ENCODE measurements around the gene DHX57.

The DHX57 gene

GRCh38 chr2:38836791-38837190 lies 38.9 kb downstream of the DHX57 start:
- no peak for TF ChIP-seq EZH2phosphoT487 (conservative IDR thresholded peaks at IDR 0.05; ENCODE audit: low read length)
- TF ChIP-seq, protein P1, sequence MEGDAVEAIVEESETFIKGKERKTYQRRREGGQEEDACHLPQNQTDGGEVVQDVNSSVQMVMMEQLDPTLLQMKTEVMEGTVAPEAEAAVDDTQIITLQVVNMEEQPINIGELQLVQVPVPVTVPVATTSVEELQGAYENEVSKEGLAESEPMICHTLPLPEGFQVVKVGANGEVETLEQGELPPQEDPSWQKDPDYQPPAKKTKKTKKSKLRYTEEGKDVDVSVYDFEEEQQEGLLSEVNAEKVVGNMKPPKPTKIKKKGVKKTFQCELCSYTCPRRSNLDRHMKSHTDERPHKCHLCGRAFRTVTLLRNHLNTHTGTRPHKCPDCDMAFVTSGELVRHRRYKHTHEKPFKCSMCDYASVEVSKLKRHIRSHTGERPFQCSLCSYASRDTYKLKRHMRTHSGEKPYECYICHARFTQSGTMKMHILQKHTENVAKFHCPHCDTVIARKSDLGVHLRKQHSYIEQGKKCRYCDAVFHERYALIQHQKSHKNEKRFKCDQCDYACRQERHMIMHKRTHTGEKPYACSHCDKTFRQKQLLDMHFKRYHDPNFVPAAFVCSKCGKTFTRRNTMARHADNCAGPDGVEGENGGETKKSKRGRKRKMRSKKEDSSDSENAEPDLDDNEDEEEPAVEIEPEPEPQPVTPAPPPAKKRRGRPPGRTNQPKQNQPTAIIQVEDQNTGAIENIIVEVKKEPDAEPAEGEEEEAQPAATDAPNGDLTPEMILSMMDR (IDR thresholded peaks at IDR 0.05; ENCODE audit: insufficient read depth, low read length, poor library complexity, severe bottlenecking) = no peak
- no peak overlapping the region for H3K4me3 ChIP-seq (ENCODE audit: insufficient read depth, low read length, poor library complexity, severe bottlenecking)
- H3F3A ChIP-seq (ENCODE audit: insufficient read depth) = no peaks in the 10 kb centered on the region
- H3K9me2 ChIP-seq (replicated peaks; ENCODE audit: insufficient read depth, low read length) = no peaks in the 10 kb centered on the region
- no peaks in the 10 kb centered on the region; the same call in 1 of the 2 replicates for H3K36me3 ChIP-seq (ENCODE audit: low read length)
- no peaks in the 10 kb centered on the region for H3K9me3 ChIP-seq (ENCODE audit: insufficient read depth, low read length)
- H2AFZ ChIP-seq (ENCODE audit: low read depth, low read length, severe bottlenecking) = no peak overlapping the region
- H3K4me2 ChIP-seq (ENCODE audit: low read depth, low read length, poor library complexity, severe bottlenecking) = no peak overlapping the region
- H3K79me2 ChIP-seq (ENCODE audit: insufficient read depth, low read length) = no peaks in the 10 kb centered on the region
- H3K27ac ChIP-seq (ENCODE audit: low read depth, low read length) = no peak overlapping the region
- no peak overlapping the region for H3K9ac ChIP-seq (ENCODE audit: low read length)
- H4K20me1 ChIP-seq (ENCODE audit: low read depth, low read length) = no peaks in the 10 kb centered on the region
- H3K27me3 ChIP-seq (ENCODE audit: low read length) = no peaks in the 10 kb centered on the region

GRCh38 chr2:38835990-38836389 lies 39.7 kb downstream of the DHX57 start:
- Histone ChIP-seq H3K9ac (ENCODE audit: low read length) (no peak overlapping the region), H4K20me1 (ENCODE audit: low read depth, low read length) (no peaks in the 10 kb centered on the region), H3K27ac (ENCODE audit: low read depth, low read length) (no peak overlapping the region), H3F3A (ENCODE audit: insufficient read depth) (no peaks in the 10 kb centered on the region), H3K27me3 (ENCODE audit: low read length) (no peaks in the 10 kb centered on the region), H3K36me3 (ENCODE audit: low read length) (no peaks in the 10 kb centered on the region; the same call in 1 of the 2 replicates), H3K9me3 (ENCODE audit: insufficient read depth, low read length) (no peaks in the 10 kb centered on the region), H3K4me2 (ENCODE audit: low read depth, low read length, poor library complexity, severe bottlenecking) (no peak overlapping the region), H3K79me2 (ENCODE audit: insufficient read depth, low read length) (no peaks in the 10 kb centered on the region), H2AFZ (ENCODE audit: low read depth, low read length, severe bottlenecking) (no peak overlapping the region), H3K4me3 (ENCODE audit: insufficient read depth, low read length, poor library complexity, severe bottlenecking) (no peak overlapping the region), H3K9me2 (replicated peaks; ENCODE audit: insufficient read depth, low read length) (no peaks in the 10 kb centered on the region)
- no peak for TF ChIP-seq EZH2phosphoT487 (conservative IDR thresholded peaks at IDR 0.05; ENCODE audit: low read length)
- TF ChIP-seq, protein P1 (IDR thresholded peaks at IDR 0.05; ENCODE audit: insufficient read depth, low read length, poor library complexity, severe bottlenecking) = no peak

- Histone ChIP-seq H2AFZ (ENCODE audit: low read depth, low read length, severe bottlenecking) (no peak overlapping the region), H3K9me3 (ENCODE audit: insufficient read depth, low read length) (no peaks in the 10 kb centered on the region), H3K27me3 (ENCODE audit: low read length) (no peaks in the 10 kb centered on the region), H3K27ac (ENCODE audit: low read depth, low read length) (no peak overlapping the region), H3K9ac (ENCODE audit: low read length) (no peak overlapping the region), H3K4me3 (ENCODE audit: insufficient read depth, low read length, poor library complexity, severe bottlenecking) (no peak overlapping the region), H3K79me2 (ENCODE audit: insufficient read depth, low read length) (no peaks in the 10 kb centered on the region), H3K9me2 (replicated peaks; ENCODE audit: insufficient read depth, low read length) (no peaks in the 10 kb centered on the region), H4K20me1 (ENCODE audit: low read depth, low read length) (no peaks in the 10 kb centered on the region), H3K4me2 (ENCODE audit: low read depth, low read length, poor library complexity, severe bottlenecking) (no peak overlapping the region), H3F3A (ENCODE audit: insufficient read depth) (no peaks in the 10 kb centered on the region), H3K36me3 (ENCODE audit: low read length) (no peaks in the 10 kb centered on the region; the same call in 1 of the 2 replicates)
- no peak for TF ChIP-seq EZH2phosphoT487 (conservative IDR thresholded peaks at IDR 0.05; ENCODE audit: low read length)
- TF ChIP-seq, protein P1 (IDR thresholded peaks at IDR 0.05; ENCODE audit: insufficient read depth, low read length, poor library complexity, severe bottlenecking) = peak; percentile 51
Measured at GRCh38 chr2:38835015-38835601, 40.6 kb downstream of the DHX57 start.
